ENCODE data around the gene PICK1. TPM values are rescaled to one million over a fixed set of nuclear protein-coding genes. Genes with fewer than 3 reads are reported as not detected.

PICK1 gene
- total and polyA plus RNA-seq, 2 of the 4 experiments (the other 2 are of a cell fraction), result 16.5 to 21.0 TPM

DNA sequence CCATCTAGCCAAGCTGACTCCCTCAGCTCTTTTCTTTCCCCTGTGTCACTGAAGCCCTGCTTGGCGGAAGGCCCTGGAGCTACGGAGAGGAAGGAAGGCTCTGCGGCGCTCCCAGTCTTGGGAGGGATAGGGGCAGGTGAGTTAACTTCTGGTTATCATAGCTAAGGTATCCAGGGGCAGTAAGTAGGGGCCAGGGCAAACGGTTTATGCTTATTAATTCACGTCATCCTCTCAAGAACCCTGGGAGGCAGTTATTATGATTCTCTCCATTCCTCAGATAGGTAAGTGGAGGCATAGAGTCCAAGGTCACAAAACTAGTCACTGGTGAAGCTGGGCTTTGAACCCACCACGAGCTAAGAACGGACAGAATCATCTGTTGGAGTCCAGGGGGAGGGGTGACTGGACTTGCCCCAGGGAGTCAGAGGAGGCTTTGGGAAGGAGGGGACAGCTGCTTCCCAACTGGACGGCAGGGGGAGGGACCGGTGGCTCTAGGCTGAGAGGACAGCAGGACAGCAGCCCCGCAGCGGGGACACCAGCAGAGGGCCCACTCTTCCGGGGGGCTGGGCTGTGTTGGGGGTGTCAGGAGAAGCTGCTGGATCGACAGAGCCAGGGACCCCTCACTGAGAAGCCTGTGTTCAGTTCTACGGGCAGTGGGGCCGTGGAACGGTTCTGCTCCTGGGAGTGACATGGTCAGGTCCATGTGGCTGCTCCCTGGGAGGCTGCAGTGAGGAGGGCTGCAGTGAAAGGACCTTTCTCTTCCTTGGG, 49.8 kb downstream of the PICK1 start:
- H3K14ac ChIP-seq (replicated peaks; ENCODE audit: low read depth, low read length), result no peak overlapping the region
- no peaks in the 10 kb centered on the region for H4K20me1 ChIP-seq (ENCODE audit: insufficient read depth, low read length)
- no peaks in the 10 kb centered on the region for H3K36me3 ChIP-seq (ENCODE audit: control insufficient read depth, insufficient read depth, low read length)
- H2BK5ac ChIP-seq (ENCODE audit: low read depth, low read length, poor library complexity, severe bottlenecking), result no peak overlapping the region
- no peak overlapping the region for H3K27ac ChIP-seq (ENCODE audit: insufficient read depth, low read length)
- no peak overlapping the region for H3K9ac ChIP-seq (ENCODE audit: low read depth, low read length)
- no peak overlapping the region for H2BK120ac ChIP-seq (ENCODE audit: low read depth, low read length)
- peaks cover 2% of the 10 kb centered on the region; the same call in 1 of the 2 replicates for H3K27me3 ChIP-seq (ENCODE audit: control insufficient read depth, insufficient read depth, low read length)
- DNase-seq (no peak), ATAC-seq (ENCODE audit: low read depth) (no peak)
- H3K79me1 ChIP-seq (ENCODE audit: low read depth in 1 of 2, low read length in 2 of 2), result no peaks in the 10 kb centered on the region
- POLR2A ChIA-PET (ENCODE audit: unreplicated experiment), result no interaction called here
- no peak overlapping the region for H3K4me2 ChIP-seq (ENCODE audit: low read depth, low read length)
- H3K4ac ChIP-seq (ENCODE audit: low read depth, low read length), result no peak overlapping the region
- H4K91ac ChIP-seq (ENCODE audit: insufficient read depth, low read depth, low read length), result no peak overlapping the region
- no peak overlapping the region for H2AK5ac ChIP-seq (ENCODE audit: low read depth, low read length)
- H3K56ac ChIP-seq (ENCODE audit: extremely low read depth, insufficient read depth, low read length), result no peak overlapping the region
- no peaks in the 10 kb centered on the region for H3K9me1 ChIP-seq (ENCODE audit: insufficient read depth, low read length)
- H2BK15ac ChIP-seq (ENCODE audit: low read depth, low read length), result no peak overlapping the region
- TF ChIP-seq CHD1 (IDR thresholded peaks at IDR 0.05; ENCODE audit: low read depth, low read length) (no peak), POLR2A (IDR thresholded peaks at IDR 0.05; ENCODE audit: low read depth, low read length) (no peak), SMC3 (IDR thresholded peaks at IDR 0.05; ENCODE audit: low read depth, low read length) (no peak), RAD21 (IDR thresholded peaks at IDR 0.05; ENCODE audit: low read length) (no peak), MXI1 (IDR thresholded peaks at IDR 0.05; ENCODE audit: borderline replicate concordance, low read depth, low read length) (no peak), MAFK (IDR thresholded peaks at IDR 0.05; ENCODE audit: low read depth, low read length) (no peak), NFE2L2 (IDR thresholded peaks at IDR 0.05; ENCODE audit: low read depth, low read length) (no peak), BHLHE40 (IDR thresholded peaks at IDR 0.05; ENCODE audit: low read depth, low read length) (no peak), FOS (IDR thresholded peaks at IDR 0.05; ENCODE audit: low read depth, low read length) (no peak), RFX5 (IDR thresholded peaks at IDR 0.05; ENCODE audit: low read depth, low read length) (no peak), MAZ (IDR thresholded peaks at IDR 0.05; ENCODE audit: borderline replicate concordance, low read depth, low read length) (no peak), RCOR1 (IDR thresholded peaks at IDR 0.05; ENCODE audit: insufficient replicate concordance, low read length) (no peak), CEBPB (IDR thresholded peaks at IDR 0.05; ENCODE audit: low read depth, low read length) (no peak)
- TF ChIP-seq, protein P1, sequence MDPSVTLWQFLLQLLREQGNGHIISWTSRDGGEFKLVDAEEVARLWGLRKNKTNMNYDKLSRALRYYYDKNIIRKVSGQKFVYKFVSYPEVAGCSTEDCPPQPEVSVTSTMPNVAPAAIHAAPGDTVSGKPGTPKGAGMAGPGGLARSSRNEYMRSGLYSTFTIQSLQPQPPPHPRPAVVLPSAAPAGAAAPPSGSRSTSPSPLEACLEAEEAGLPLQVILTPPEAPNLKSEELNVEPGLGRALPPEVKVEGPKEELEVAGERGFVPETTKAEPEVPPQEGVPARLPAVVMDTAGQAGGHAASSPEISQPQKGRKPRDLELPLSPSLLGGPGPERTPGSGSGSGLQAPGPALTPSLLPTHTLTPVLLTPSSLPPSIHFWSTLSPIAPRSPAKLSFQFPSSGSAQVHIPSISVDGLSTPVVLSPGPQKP (IDR thresholded peaks at IDR 0.05; ENCODE audit: borderline replicate concordance, low read depth, low read length), result no peak
- TF ChIP-seq, protein P2, sequence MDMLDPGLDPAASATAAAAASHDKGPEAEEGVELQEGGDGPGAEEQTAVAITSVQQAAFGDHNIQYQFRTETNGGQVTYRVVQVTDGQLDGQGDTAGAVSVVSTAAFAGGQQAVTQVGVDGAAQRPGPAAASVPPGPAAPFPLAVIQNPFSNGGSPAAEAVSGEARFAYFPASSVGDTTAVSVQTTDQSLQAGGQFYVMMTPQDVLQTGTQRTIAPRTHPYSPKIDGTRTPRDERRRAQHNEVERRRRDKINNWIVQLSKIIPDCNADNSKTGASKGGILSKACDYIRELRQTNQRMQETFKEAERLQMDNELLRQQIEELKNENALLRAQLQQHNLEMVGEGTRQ (IDR thresholded peaks at IDR 0.05; ENCODE audit: low read depth, low read length), result no peak
- TF ChIP-seq, protein P3, sequence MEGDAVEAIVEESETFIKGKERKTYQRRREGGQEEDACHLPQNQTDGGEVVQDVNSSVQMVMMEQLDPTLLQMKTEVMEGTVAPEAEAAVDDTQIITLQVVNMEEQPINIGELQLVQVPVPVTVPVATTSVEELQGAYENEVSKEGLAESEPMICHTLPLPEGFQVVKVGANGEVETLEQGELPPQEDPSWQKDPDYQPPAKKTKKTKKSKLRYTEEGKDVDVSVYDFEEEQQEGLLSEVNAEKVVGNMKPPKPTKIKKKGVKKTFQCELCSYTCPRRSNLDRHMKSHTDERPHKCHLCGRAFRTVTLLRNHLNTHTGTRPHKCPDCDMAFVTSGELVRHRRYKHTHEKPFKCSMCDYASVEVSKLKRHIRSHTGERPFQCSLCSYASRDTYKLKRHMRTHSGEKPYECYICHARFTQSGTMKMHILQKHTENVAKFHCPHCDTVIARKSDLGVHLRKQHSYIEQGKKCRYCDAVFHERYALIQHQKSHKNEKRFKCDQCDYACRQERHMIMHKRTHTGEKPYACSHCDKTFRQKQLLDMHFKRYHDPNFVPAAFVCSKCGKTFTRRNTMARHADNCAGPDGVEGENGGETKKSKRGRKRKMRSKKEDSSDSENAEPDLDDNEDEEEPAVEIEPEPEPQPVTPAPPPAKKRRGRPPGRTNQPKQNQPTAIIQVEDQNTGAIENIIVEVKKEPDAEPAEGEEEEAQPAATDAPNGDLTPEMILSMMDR (conservative IDR thresholded peaks at IDR 0.05; ENCODE audit: low read depth, low read length), result no peak
- no peak overlapping the region for H2BK20ac ChIP-seq (ENCODE audit: low read depth, low read length)
- H2AK9ac ChIP-seq (replicated peaks; ENCODE audit: low read depth, low read length, poor library complexity), result no peak overlapping the region
- no peak overlapping the region for H3K23ac ChIP-seq (ENCODE audit: low read depth, low read length)
- no TSS peak for BruUV-seq (replicated peaks)
- H4K5ac ChIP-seq (ENCODE audit: low read depth, low read length), result no peak overlapping the region
- intact Hi-C loops (cut with micrococcal nuclease), result no loop called here
- no peak overlapping the region for H2AFZ ChIP-seq (replicated peaks; ENCODE audit: low read length, poor library complexity)
- no peak overlapping the region for H4K8ac ChIP-seq (ENCODE audit: low read depth in 2 of 2, low read length in 2 of 2)
- H3K4me3 ChIP-seq (ENCODE audit: insufficient read depth, low read depth, low read length), result no peak overlapping the region
- WGBS, 2 experiments (ENCODE audit: extremely low coverage in 2 of 2, insufficient read length in 1 of 2), result 83% methylated on average over 2 of the region's 17 CpGs; no CpG with 5 or more reads in 1 of the 2 experiments
- dilution Hi-C loops (cut with HindIII; ENCODE audit: low sequenced_read_pairs, unreplicated experiment), result no loop called here
- no peaks in the 10 kb centered on the region for H3K4me1 ChIP-seq (ENCODE audit: control insufficient read depth, insufficient read depth, low read length)
- CTCF ChIA-PET, result no interaction called here
- H3K9me3 ChIP-seq (ENCODE audit: control insufficient read depth, insufficient read depth, low read length), result no peaks in the 10 kb centered on the region
- in situ Hi-C loops (cut with MboI; ENCODE audit: low sequenced_read_pairs), result no loop called here
- no peak overlapping the region for H3K18ac ChIP-seq (ENCODE audit: low read depth, low read length)

All from IMR-90 (cell line).